Measurements from ENCODE around the gene PLD6.

GRCh38 chr17:17169396-17169795 is 36.7 kb downstream of the PLD6 start:
- no peak for TF ChIP-seq CTCF (conservative IDR thresholded peaks at IDR 0.05 in 1 of 2, IDR thresholded peaks at IDR 0.05 in 1 of 2; ENCODE audit: low read depth in 1 of 2, low read length in 2 of 2)
- no peak for TF ChIP-seq EZH2 (IDR thresholded peaks at IDR 0.05; ENCODE audit: low read length, missing control alignments)

All from fibroblast of lung (primary cell).